Measurements from ENCODE around the gene CCDC92.

CCDC92 gene

DNA sequence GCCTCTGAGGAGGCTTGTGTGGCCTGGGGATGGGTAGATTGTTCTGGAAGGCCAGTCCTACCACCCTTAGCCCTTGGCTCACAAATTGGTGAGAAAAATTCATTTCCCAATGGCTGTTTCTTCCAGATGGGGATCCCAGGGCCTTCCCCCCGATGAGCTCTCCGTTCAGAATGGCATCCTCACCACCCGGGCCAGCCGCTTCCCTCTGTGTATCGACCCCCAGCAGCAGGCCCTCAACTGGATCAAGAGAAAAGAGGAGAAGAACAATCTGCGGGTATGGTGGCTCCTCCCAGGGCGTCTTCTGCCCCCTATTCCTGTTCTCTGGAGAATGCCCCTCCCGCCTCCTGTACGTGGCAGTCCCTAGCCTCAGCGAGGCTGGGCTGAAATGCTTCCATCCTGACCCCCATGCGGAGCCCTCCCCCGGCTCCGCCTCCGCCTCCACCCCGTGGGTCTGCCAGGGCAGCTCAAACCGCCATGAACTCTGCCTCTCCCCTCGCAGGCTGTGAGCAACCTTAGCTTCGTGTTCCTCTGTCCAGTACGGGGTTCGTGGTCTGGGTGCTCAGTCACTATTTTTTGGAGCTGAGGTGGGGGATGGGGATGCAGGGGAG is 57.8 kb downstream of the CCDC92 start:
- TF ChIP-seq REST (IDR thresholded peaks at IDR 0.05; ENCODE audit: insufficient read depth in 1 of 2, low read depth in 2 of 2, low read length in 2 of 2) (no peak), POLR2AphosphoS5 (IDR thresholded peaks at IDR 0.05; ENCODE audit: low read depth, low read length) (no peak), SIN3A (IDR thresholded peaks at IDR 0.05; ENCODE audit: borderline replicate concordance, insufficient read depth, low read length) (no peak), TAF1 (IDR thresholded peaks at IDR 0.05; ENCODE audit: borderline replicate concordance, insufficient read depth, low read length) (no peak)

- no peak for TF ChIP-seq FOXP2 (optimal IDR thresholded peaks at IDR 0.05; ENCODE audit: borderline replicate concordance, extremely low read depth, extremely low read length, insufficient read depth)
- no peak for TF ChIP-seq TAF1 (IDR thresholded peaks at IDR 0.05; ENCODE audit: borderline replicate concordance, insufficient read depth, low read length)
- no peak for TF ChIP-seq POLR2AphosphoS5 (IDR thresholded peaks at IDR 0.05; ENCODE audit: low read depth, low read length)
- TF ChIP-seq REST (IDR thresholded peaks at IDR 0.05; ENCODE audit: insufficient read depth in 1 of 2, low read depth in 2 of 2, low read length in 2 of 2), result no peak
- no peak for TF ChIP-seq SIN3A (IDR thresholded peaks at IDR 0.05; ENCODE audit: borderline replicate concordance, insufficient read depth, low read length)
Observed at GRCh38 chr12:123912415-123913380, 59.9 kb downstream of the CCDC92 start.

GRCh38 chr12:123910761-123911193 is 61.9 kb downstream of the CCDC92 start:
- TF ChIP-seq REST (IDR thresholded peaks at IDR 0.05; ENCODE audit: insufficient read depth in 1 of 2, low read depth in 2 of 2, low read length in 2 of 2) (no peak), POLR2AphosphoS5 (IDR thresholded peaks at IDR 0.05; ENCODE audit: low read depth, low read length) (no peak), TAF1 (IDR thresholded peaks at IDR 0.05; ENCODE audit: borderline replicate concordance, insufficient read depth, low read length) (no peak), SIN3A (IDR thresholded peaks at IDR 0.05; ENCODE audit: borderline replicate concordance, insufficient read depth, low read length) (no peak), FOXP2 (optimal IDR thresholded peaks at IDR 0.05; ENCODE audit: borderline replicate concordance, extremely low read depth, extremely low read length, insufficient read depth) (no peak)

DNA sequence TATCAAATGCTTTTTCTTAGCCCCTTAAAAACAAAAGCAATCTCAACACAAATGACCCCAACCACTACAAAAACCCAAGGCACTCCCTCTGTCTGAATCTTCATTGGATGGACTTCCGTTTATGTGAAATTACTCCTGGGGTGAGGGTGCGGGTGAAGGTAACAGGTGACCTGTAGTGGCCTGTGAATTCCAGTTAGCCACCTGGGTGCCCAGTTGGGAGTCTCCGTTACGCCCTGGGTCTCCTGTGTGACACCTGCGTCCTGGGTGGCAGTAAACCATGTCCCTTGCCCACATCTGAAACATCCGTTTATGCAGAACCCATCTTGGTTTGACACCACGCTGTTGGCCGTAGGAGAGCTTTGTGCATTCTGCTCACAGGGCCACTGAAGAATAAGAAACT is 62.6 kb downstream of the CCDC92 start:
- TF ChIP-seq POLR2AphosphoS5 (IDR thresholded peaks at IDR 0.05; ENCODE audit: low read depth, low read length), result no peak
- TF ChIP-seq FOXP2 (optimal IDR thresholded peaks at IDR 0.05; ENCODE audit: borderline replicate concordance, extremely low read depth, extremely low read length, insufficient read depth), result no peak

- TF ChIP-seq TAF1 (IDR thresholded peaks at IDR 0.05; ENCODE audit: borderline replicate concordance, insufficient read depth, low read length), result no peak
- no peak for TF ChIP-seq FOXP2 (optimal IDR thresholded peaks at IDR 0.05; ENCODE audit: borderline replicate concordance, extremely low read depth, extremely low read length, insufficient read depth)
Observed at GRCh38 chr12:123908884-123909725, 63.5 kb downstream of the CCDC92 start.

Measured in PFSK-1 (cell line).